Esophagus (tissue), 2 donors: ENCODE data around the gene CALR. TPM values are rescaled to one million over a fixed set of nuclear protein-coding genes. Genes with fewer than 3 reads are reported as not detected.

ENCODE experiments used
- H3K27ac ChIP-seq, 2 donors: one replicate each; pipeline ENCODE4 v1.5.1; 2013; ENCODE audit warnings: low read depth in 2 of 2, mild to moderate bottlenecking in 2 of 2, inconsistent platforms in 1 of 2, low read length in 1 of 2, moderate library complexity in 1 of 2
- H3K27me3 ChIP-seq, 2 donors: one replicate each; pipeline ENCODE4 v1.6.1; 2013; ENCODE audit warnings: low read length in 2 of 2, control low read depth in 1 of 2, mild to moderate bottlenecking in 1 of 2; ENCODE audit not compliant: insufficient read depth in 2 of 2, control insufficient read depth in 1 of 2
- H3K36me3 ChIP-seq, 2 donors: one replicate each; pipeline ENCODE4 v1.6.1; 2013; ENCODE audit warnings: low read length in 1 of 2; ENCODE audit not compliant: control insufficient read depth in 2 of 2, insufficient read depth in 2 of 2
- H3K4me1 ChIP-seq, 2 donors: one replicate each; pipeline ENCODE4 v1.6.1; 2013; ENCODE audit warnings: low read length in 1 of 2; ENCODE audit not compliant: control insufficient read depth in 2 of 2, insufficient read depth in 2 of 2
- H3K4me3 ChIP-seq, 2 donors: one replicate each; pipeline ENCODE4 v1.5.1; 2013; ENCODE audit warnings: low read length in 2 of 2, mild to moderate bottlenecking in 2 of 2, low read depth in 1 of 2, moderate library complexity in 1 of 2
- H3K9me3 ChIP-seq, 2 donors: one replicate each; pipeline ENCODE4 v1.6.1; 2013; ENCODE audit warnings: mild to moderate bottlenecking in 2 of 2, low read depth in 1 of 2, low read length in 1 of 2, moderate library complexity in 1 of 2; ENCODE audit not compliant: control insufficient read depth in 2 of 2, insufficient read depth in 1 of 2
- WGBS, 2 donors: extraction: QIAGEN DNeasy Blood & Tissue Kit; methylation state at CpG; one replicate each; pipeline ENCODE4 v1.1.7; 2013; 5-methylcytosine and 5-hydroxymethylcytosine counted together
- polyA plus RNA-seq, 2 donors: library from polyadenylated mRNA; stranded (reverse); fragments of 200-250 nt; gene quantifications; one replicate each; pipeline ENCODE4 v1.2.3, GENCODE V29; 2013
- donor health status: healthy with polysubstance abuse.
- donor health status: Bipolar disorder and iron deficiency.

The CALR gene
- polyA plus RNA-seq, 2 donors: 173 to 361 TPM

DNA sequence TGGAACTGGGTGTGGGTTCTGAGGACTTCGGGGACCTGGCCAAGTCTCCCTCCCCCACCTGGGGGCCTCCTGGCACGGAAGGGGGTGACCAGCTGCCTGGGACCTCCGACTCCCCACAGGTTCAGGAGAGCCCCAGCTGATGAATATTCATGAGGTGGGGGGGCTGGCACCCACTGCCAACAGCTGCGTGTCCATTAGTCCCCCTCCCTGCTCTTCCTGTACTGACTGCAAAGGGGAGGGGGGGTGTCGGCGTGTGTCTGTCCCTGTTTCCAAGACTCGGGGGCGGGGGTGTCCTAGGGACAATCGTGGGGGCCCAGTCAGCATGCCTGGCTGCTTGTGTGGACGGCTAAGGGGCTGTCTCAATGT, 46.3 kb downstream of the CALR start:
- peaks cover 0 to 11% of the 10 kb centered on the region in 2 donors for H3K4me1 ChIP-seq
- no peak overlapping the region for H3K4me3 ChIP-seq
- 38 to 42% methylated on average over 10 of the region's 10 CpGs for WGBS, 2 donors
- no peak overlapping the region for H3K27ac ChIP-seq
- no peaks in the 10 kb centered on the region for H3K9me3 ChIP-seq
- H3K36me3 ChIP-seq: no peaks in the 10 kb centered on the region
- no peaks in the 10 kb centered on the region for H3K27me3 ChIP-seq

DNA sequence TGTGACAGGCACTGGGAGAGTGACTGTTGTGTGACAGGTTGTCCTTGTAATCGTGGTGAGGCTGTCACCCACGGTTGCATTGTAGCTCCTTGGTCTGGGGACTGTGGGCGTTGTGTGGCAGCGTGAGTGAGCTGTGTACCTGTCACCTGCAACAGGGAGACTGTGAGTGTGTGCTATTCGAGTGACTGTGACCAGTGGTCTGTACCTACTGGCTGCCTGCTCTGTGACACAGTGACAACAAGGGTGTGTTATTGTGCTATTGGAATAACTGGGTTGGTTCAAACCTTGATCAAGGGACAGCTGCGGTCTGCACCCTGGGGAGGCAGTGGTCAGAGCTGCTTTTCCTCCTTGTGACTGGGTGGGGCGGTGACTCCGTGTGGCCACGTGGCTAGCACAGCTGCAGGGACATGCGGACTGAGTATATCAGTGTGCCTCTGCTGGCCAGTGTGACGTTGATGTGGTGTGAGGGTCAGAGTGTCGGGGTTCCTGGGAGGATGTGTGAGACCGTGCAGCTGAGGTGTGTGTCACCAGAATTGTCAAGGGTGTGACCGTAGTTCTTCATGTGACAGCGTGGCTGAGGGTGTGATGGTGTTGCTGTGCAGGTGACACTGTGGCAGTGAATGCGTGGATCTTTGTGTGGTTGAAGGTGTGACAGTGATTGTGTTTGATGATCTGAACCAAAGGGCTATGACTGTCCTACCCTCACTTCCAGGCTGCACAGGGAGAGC, 46.8 kb downstream of the CALR start:
- H3K4me3 ChIP-seq: no peak overlapping the region
- H3K4me1 ChIP-seq: peaks cover 0 to 11% of the 10 kb centered on the region in 2 donors
- no peaks in the 10 kb centered on the region for H3K9me3 ChIP-seq
- H3K27me3 ChIP-seq: no peaks in the 10 kb centered on the region
- WGBS, 2 donors: 48 to 63% methylated on average over 16 of the region's 16 CpGs
- no peak overlapping the region for H3K27ac ChIP-seq
- H3K36me3 ChIP-seq: no peaks in the 10 kb centered on the region

DNA sequence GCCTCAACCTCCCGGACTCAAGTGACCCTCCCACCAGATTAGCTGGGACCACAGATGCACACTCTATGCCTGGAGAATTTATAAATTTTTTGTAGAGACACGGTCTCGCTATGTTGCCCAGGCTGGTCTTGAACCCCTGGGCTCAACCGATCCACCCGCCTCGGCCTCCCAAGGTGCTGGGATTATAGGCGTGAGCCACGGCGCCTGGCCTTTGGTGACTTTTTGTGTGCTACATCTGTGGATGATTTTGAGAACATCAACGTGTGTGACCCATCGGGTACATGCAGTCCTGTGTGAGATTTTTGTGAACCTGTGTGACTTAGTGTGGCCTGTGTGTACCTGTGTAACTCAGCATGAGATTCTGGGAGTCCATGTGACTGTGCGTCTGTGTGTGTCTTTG, 48.3 kb downstream of the CALR start:
- H3K9me3 ChIP-seq: no peaks in the 10 kb centered on the region
- 93 to 98% methylated on average over 12 of the region's 12 CpGs for WGBS, 2 donors
- H3K4me3 ChIP-seq: no peak overlapping the region
- H3K27ac ChIP-seq: no peak overlapping the region
- no peaks in the 10 kb centered on the region for H3K36me3 ChIP-seq
- no peaks in the 10 kb centered on the region for H3K27me3 ChIP-seq
- peaks cover 0 to 11% of the 10 kb centered on the region in 2 donors for H3K4me1 ChIP-seq

DNA sequence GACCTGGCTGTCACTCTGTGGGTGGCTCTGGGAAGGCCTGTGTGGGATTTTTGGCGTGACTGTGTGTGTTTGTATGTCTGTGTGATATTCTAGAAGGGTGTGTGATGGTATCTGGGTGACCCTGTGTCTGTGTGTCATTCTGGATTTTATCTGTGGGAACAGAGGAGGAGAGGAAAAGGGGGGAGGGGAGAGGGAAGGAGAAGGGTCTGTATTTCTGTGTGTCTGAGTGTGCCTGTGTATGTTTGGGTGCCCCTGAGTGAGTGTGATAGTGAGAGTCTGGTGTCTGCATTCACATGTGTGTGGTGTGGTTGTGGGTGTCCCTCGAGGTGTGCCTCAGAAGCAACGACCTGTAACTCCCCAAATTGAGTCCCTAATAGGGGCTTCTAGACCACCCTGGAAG, 48.8 kb downstream of the CALR start:
- H3K4me3 ChIP-seq: no peak overlapping the region
- no peaks in the 10 kb centered on the region for H3K27me3 ChIP-seq
- H3K9me3 ChIP-seq: no peaks in the 10 kb centered on the region
- no peaks in the 10 kb centered on the region for H3K36me3 ChIP-seq
- no peak overlapping the region for H3K27ac ChIP-seq
- 64 to 77% methylated on average over 3 of the region's 3 CpGs for WGBS, 2 donors
- H3K4me1 ChIP-seq: peaks cover 0 to 11% of the 10 kb centered on the region in 2 donors

DNA sequence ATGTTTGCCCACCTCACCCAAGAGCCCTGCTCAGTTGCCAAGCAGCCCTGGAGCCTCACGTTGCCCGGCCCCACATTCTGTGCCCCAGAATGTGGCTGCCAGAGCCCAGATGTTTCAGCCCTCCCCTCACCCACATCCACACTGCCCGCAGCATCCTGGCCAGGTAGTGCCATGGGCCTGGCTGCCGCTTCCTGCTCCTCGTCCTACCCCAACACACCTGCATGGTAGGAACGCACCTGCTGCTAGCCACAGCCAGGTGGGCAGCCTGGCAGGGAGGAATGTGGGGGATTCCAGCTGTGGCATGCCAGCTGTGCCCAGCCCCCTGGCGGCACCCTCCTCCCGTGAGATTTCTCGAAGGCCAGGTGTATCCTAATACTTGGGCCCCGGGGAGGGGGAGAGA, 49.4 kb downstream of the CALR start:
- Histone ChIP-seq H3K36me3 (no peaks in the 10 kb centered on the region), H3K27me3 (no peaks in the 10 kb centered on the region), H3K9me3 (no peaks in the 10 kb centered on the region), H3K27ac (no peak overlapping the region), H3K4me1 (peaks cover 0 to 11% of the 10 kb centered on the region in 2 donors), H3K4me3 (no peak overlapping the region)
- WGBS, 2 donors: 48 to 56% methylated on average over 10 of the region's 10 CpGs

DNA sequence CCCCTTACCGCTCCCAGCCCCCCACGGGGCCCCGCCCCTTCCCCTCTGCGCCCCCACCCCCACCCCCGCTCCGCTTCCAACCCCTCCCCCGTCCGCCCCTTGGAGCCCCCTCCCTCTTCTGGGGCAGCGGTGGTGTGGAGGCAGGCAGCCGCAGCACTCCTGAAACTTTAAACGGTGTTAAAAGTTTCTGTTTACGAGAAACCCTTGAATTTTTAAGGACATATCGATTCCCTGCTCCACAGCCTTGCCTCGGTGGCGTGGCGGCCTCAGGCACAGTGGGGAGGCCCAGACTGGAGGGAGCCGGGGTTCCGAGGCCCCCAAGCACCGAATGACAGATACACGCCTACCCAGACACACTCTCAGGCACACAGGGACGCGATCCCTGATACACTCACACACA, 52.0 kb downstream of the CALR start:
- no peak overlapping the region for H3K4me3 ChIP-seq
- H3K27ac ChIP-seq: no peak overlapping the region
- whole genome bisulfite sequencing, 2 donors: 61 to 66% methylated on average over 17 to 22 of the region's 22 CpGs
- peaks cover 0 to 10% of the 10 kb centered on the region in 2 donors for H3K4me1 ChIP-seq
- H3K27me3 ChIP-seq: no peaks in the 10 kb centered on the region
- no peaks in the 10 kb centered on the region for H3K9me3 ChIP-seq
- no peaks in the 10 kb centered on the region for H3K36me3 ChIP-seq

DNA sequence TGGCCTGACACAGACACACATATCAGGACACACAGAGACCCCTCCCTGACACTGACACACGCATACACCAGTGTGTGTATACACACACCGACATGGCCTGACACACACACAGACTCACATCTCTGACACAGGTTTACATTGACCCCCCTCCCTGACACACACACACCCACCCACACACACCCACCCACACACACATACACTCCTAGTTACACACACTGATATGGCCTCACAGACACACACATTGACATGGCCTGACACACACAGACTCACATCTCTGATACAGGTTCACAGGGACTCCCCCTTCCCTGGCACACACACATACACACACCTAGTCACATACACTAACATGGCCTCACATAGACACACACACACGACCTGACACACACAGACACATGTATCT, 52.4 kb downstream of the CALR start:
- 70 to 72% methylated on average over 3 of the region's 3 CpGs for WGBS, 2 donors
- no peak overlapping the region for H3K4me3 ChIP-seq
- H3K27me3 ChIP-seq: no peaks in the 10 kb centered on the region
- peaks cover 0 to 7% of the 10 kb centered on the region in 2 donors for H3K4me1 ChIP-seq
- H3K36me3 ChIP-seq: no peaks in the 10 kb centered on the region
- H3K27ac ChIP-seq: no peak overlapping the region
- no peaks in the 10 kb centered on the region for H3K9me3 ChIP-seq

DNA sequence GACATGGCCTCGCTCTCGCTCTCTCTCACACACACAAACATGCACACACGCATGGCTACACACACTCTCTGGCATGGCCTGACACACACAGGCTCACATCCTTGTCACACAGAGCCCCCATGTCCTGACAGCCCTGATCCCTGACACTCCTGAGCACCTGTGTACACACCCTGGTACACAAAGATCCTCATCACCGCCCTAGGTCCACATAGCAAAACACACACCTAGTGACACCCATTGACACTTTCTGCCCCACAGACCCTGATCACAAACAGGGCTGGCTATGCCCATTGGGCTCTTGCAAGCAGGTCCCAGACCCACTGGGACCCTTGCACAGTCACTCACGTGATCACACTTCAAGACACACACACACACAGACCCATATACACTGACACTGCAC, 52.9 kb downstream of the CALR start:
- H3K27me3 ChIP-seq: no peaks in the 10 kb centered on the region
- no peak overlapping the region for H3K4me3 ChIP-seq

DNA sequence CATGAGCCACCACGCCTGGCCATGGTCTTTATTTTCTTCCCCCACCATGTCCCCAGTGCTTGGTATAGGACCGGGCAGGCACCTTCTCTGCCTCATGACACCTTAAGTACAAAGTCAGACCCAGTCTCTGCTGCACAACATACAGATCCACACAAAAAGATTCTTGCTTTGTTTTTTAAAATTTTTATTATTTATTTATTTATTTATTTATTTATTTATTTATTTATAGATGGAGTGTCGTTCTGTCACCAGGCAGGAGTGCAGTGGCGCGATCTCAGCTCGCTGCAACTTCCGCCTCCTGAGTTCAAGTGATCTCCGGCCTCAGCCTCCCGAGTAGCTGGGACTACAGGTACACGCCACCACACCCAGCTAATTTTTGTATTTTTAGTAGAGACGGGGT, 54.3 kb downstream of the CALR start:
- Histone ChIP-seq H3K4me1 (peaks cover 4 to 14% of the 10 kb centered on the region in 2 donors), H3K27ac (no peak overlapping the region), H3K4me3 (no peak overlapping the region), H3K9me3 (no peaks in the 10 kb centered on the region), H3K36me3 (peaks cover 0 to 5% of the 10 kb centered on the region in 2 donors), H3K27me3 (no peaks in the 10 kb centered on the region)
- WGBS, 2 donors: 94 to 95% methylated on average over 11 of the region's 11 CpGs

More for the DNA sequence above, 52.9 kb downstream of the CALR start:
- WGBS, 2 donors: 92 to 96% methylated on average over 5 of the region's 5 CpGs
- peaks cover 0 to 7% of the 10 kb centered on the region in 2 donors for H3K4me1 ChIP-seq
- no peaks in the 10 kb centered on the region for H3K9me3 ChIP-seq
- H3K27ac ChIP-seq: no peak overlapping the region
- no peaks in the 10 kb centered on the region for H3K36me3 ChIP-seq

DNA sequence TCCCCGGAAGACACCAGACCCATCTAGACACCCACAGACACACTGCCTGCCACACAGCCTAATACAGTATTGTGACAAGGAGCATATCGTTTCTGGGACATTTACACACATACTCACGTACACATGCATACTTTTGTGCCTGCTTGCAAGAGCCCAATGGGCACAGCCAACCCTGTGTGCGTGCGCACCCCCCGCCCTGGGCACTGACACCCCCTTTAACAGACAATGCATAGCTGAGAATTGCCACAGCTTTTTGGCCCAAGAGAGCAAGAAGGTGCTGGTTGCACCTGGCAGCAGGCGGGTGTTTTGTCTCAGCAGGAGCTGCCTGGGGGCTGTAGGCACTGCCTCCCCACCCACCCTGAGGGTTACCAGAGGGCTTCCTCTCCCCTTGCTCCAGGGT, 55.2 kb downstream of the CALR start:
- Histone ChIP-seq H3K27me3 (no peaks in the 10 kb centered on the region), H3K9me3 (no peaks in the 10 kb centered on the region), H3K36me3 (peaks cover 0 to 6% of the 10 kb centered on the region in 2 donors), H3K4me1 (peaks cover 4 to 16% of the 10 kb centered on the region in 2 donors), H3K27ac (peak overlapping the region in 1 of 2 donors; percentile 44), H3K4me3 (no peak overlapping the region)
- 55 to 80% methylated on average over 7 of the region's 7 CpGs for WGBS, 2 donors
